Skeletal muscle satellite cell (primary cell): ENCODE data around the gene LAMA2.

Experiments used
- H3K27me3 ChIP-seq: 2 replicates; pipeline ENCODE4 v1.7.0; 2013; ENCODE audit warnings: low read length; ENCODE audit not compliant: control insufficient read depth, insufficient read depth
- H3K36me3 ChIP-seq: 2 replicates; pipeline ENCODE4 v1.7.0; 2013; ENCODE audit warnings: mild to moderate bottlenecking, control low read depth, low read length; ENCODE audit not compliant: insufficient read depth
- H3K4me1 ChIP-seq: 2 replicates; pipeline ENCODE4 v1.7.0; 2013; ENCODE audit warnings: low read length; ENCODE audit not compliant: control insufficient read depth, insufficient read depth
- H3K4me2 ChIP-seq: 2 replicates; pipeline ENCODE4 v1.7.0; 2013; ENCODE audit warnings: mild to moderate bottlenecking, low read length
- H3K4me3 ChIP-seq: 2 replicates; pipeline ENCODE4 v1.7.0; 2013; ENCODE audit warnings: low read length
- H3K9ac ChIP-seq: 2 replicates; pipeline ENCODE4 v1.7.0; 2013; ENCODE audit warnings: mild to moderate bottlenecking, low read depth, low read length, moderate library complexity
- H3K9me3 ChIP-seq: replicated peaks from 2 replicates; pipeline ENCODE4 v1.7.0; 2013; ENCODE audit warnings: mild to moderate bottlenecking, control low read depth, low read length

The LAMA2 gene

GRCh38 chr6:129440691-129441090, 557.8 kb downstream of the LAMA2 start:
- H3K4me2 ChIP-seq = peak overlapping the region; percentile 10
- no peaks in the 10 kb centered on the region for H3K9me3 ChIP-seq
- no peak overlapping the region for H3K9ac ChIP-seq
- H3K36me3 ChIP-seq = no peaks in the 10 kb centered on the region
- H3K27me3 ChIP-seq = no peaks in the 10 kb centered on the region
- no peak overlapping the region for H3K4me3 ChIP-seq
- no peaks in the 10 kb centered on the region for H3K4me1 ChIP-seq

DNA sequence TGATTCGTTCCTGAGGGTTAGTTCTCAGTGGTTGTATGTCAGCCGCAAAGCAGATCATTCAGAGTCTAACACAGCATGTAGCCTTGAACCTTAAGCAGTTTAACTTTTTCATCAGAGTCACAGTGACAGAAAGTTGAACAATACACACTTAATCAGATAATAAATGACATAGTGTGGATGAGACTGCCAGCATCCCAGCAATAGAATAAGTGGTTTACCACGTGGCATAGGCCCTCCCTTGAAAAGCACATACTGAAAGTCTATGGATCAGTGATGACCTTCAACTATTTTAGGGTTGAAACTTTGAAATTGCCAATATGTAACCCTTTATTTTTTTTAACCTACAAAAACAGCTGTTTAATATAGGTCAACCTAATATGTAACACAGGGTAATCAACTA, 561.7 kb downstream of the LAMA2 start:
- no peaks in the 10 kb centered on the region for H3K27me3 ChIP-seq
- H3K9ac ChIP-seq = no peak overlapping the region
- no peaks in the 10 kb centered on the region for H3K36me3 ChIP-seq
- H3K4me3 ChIP-seq = no peak overlapping the region
- H3K4me2 ChIP-seq = no peak overlapping the region
- H3K4me1 ChIP-seq = no peaks in the 10 kb centered on the region
- H3K9me3 ChIP-seq = no peaks in the 10 kb centered on the region

GRCh38 chr6:129446272-129447197, 563.6 kb downstream of the LAMA2 start:
- H3K4me1 ChIP-seq = no peaks in the 10 kb centered on the region
- H3K4me2 ChIP-seq = no peak overlapping the region
- no peak overlapping the region for H3K4me3 ChIP-seq
- H3K9me3 ChIP-seq = no peaks in the 10 kb centered on the region
- no peak overlapping the region for H3K9ac ChIP-seq
- H3K36me3 ChIP-seq = no peaks in the 10 kb centered on the region
- H3K27me3 ChIP-seq = no peaks in the 10 kb centered on the region

GRCh38 chr6:129447198-129447565, 564.2 kb downstream of the LAMA2 start:
- H3K36me3 ChIP-seq = no peaks in the 10 kb centered on the region
- H3K27me3 ChIP-seq = no peaks in the 10 kb centered on the region
- H3K4me3 ChIP-seq = no peak overlapping the region
- H3K9ac ChIP-seq = no peak overlapping the region
- H3K4me2 ChIP-seq = no peak overlapping the region
- no peaks in the 10 kb centered on the region for H3K4me1 ChIP-seq
- H3K9me3 ChIP-seq = no peaks in the 10 kb centered on the region

DNA sequence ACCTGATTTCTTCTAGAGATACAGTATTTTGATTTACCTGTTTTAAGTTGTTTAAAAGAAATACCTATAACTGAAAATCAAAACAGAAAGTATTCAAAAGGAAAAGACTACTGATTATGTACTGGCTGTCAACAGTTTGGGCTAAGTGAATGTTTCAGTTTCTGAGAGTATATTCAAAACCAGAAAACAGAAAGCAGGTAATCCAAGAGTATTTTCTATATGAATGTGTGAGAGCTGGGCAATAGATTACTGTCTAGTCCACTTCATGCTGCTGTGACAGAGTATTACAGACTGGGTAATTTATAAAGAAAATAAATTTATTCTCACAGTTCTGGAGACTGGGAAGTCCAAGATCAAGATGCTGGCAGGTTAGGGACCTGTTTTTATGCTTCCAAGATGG, 566.0 kb downstream of the LAMA2 start:
- H3K9me3 ChIP-seq = no peaks in the 10 kb centered on the region
- H3K4me3 ChIP-seq = no peak overlapping the region
- H3K27me3 ChIP-seq = no peaks in the 10 kb centered on the region
- H3K4me2 ChIP-seq = no peak overlapping the region
- no peaks in the 10 kb centered on the region for H3K4me1 ChIP-seq
- no peak overlapping the region for H3K9ac ChIP-seq
- no peaks in the 10 kb centered on the region for H3K36me3 ChIP-seq

GRCh38 chr6:129451187-129451586, 568.2 kb downstream of the LAMA2 start:
- Histone ChIP-seq H3K9ac (no peak overlapping the region), H3K36me3 (peaks cover 6% of the 10 kb centered on the region), H3K27me3 (no peaks in the 10 kb centered on the region), H3K4me1 (no peaks in the 10 kb centered on the region), H3K4me3 (no peak overlapping the region), H3K9me3 (no peaks in the 10 kb centered on the region), H3K4me2 (no peak overlapping the region)

GRCh38 chr6:129453073-129453472, 570.1 kb downstream of the LAMA2 start:
- Histone ChIP-seq H3K4me3 (no peak overlapping the region), H3K36me3 (peaks cover 6% of the 10 kb centered on the region), H3K4me1 (no peaks in the 10 kb centered on the region), H3K9ac (no peak overlapping the region), H3K4me2 (no peak overlapping the region), H3K27me3 (no peaks in the 10 kb centered on the region), H3K9me3 (no peaks in the 10 kb centered on the region)

DNA sequence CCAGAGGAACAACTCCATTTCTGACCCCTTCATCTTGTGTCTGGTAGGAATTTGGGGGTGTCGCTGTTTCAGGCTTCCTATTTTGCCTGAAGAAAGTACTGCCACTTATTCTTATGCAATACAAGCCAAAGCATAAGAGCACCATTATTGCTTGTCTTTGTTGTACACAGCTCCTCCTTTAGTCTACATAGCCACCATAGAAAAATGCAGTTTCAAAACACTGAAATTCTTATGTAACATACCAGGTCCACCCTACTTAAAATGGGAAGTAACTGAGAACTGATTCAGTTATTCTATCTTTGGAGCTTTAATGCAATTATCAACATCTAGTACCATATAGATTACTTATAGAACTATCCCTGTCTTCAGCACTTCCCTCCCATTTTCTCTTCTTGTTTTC, 571.5 kb downstream of the LAMA2 start:
- no peaks in the 10 kb centered on the region for H3K4me1 ChIP-seq
- no peak overlapping the region for H3K4me3 ChIP-seq
- H3K4me2 ChIP-seq = no peak overlapping the region
- H3K9ac ChIP-seq = no peak overlapping the region
- H3K27me3 ChIP-seq = no peaks in the 10 kb centered on the region
- H3K9me3 ChIP-seq = no peaks in the 10 kb centered on the region
- peaks cover 6% of the 10 kb centered on the region for H3K36me3 ChIP-seq

DNA sequence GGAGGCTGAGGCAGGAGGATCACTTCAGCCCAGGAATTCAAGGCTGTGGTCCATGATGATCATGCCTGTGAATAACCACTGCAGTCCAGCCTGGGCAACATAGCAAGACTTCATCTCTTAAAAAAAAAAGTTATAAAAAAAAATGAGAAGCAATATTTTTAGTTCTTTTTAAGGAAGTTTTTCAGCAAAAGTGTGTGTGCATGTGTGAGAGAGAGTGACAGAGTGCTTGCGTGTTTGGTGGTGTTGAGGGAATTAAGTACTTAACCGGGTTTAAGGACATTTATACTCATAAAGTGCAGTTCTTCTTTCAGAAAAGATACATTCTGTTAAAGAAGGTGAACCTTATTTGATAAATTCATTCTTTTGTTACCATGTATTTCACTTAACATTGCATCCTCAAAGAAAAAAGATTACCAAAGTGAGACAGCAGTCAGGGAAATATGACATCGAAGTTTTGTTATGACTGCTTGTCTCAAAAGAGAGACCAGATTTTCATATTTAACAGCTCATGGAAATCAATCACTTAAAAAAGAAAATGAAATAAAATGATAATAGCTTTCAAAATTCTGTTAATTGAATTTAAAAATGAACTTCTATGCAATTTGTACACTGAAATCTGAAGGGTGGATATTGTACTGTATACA, 572.3 kb downstream of the LAMA2 start:
- Histone ChIP-seq H3K27me3 (no peaks in the 10 kb centered on the region), H3K4me3 (no peak overlapping the region), H3K9me3 (no peaks in the 10 kb centered on the region), H3K4me1 (no peaks in the 10 kb centered on the region), H3K4me2 (no peak overlapping the region), H3K36me3 (peaks cover 6% of the 10 kb centered on the region), H3K9ac (no peak overlapping the region)

DNA sequence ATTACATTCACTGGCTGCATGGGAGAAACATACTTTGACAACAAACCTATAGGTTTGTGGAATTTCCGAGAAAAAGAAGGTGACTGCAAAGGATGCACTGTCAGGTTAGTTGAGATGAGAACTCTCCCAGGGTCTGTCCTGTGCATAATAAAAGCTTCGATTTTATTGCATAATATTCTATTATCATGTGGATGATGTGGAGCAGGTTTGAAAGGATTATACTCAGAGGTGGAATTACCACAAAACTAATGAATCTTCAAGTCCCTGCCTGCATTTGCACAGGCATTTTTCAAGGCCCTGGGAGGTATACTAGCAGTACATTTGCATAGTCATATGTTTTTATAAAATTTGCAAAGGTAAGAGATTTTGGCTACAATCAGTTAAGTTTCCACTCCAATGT, 577.3 kb downstream of the LAMA2 start:
- H3K36me3 ChIP-seq = peaks cover 29% of the 10 kb centered on the region
- no peaks in the 10 kb centered on the region for H3K27me3 ChIP-seq
- H3K4me1 ChIP-seq = no peaks in the 10 kb centered on the region
- no peak overlapping the region for H3K9ac ChIP-seq
- H3K4me2 ChIP-seq = no peak overlapping the region
- H3K9me3 ChIP-seq = no peaks in the 10 kb centered on the region
- H3K4me3 ChIP-seq = no peak overlapping the region

GRCh38 chr6:129469070-129469662, 586.2 kb downstream of the LAMA2 start:
- Histone ChIP-seq H3K4me1 (no peaks in the 10 kb centered on the region), H3K9me3 (no peaks in the 10 kb centered on the region), H3K4me3 (no peak overlapping the region)

More at GRCh38 chr6:129469070-129469662, 586.2 kb downstream of the LAMA2 start:
- Histone ChIP-seq H3K9ac (no peak overlapping the region), H3K27me3 (no peaks in the 10 kb centered on the region), H3K36me3 (peaks cover 17% of the 10 kb centered on the region), H3K4me2 (no peak overlapping the region)
